ENCODE results near the gene DALRD3. TPM values are rescaled to one million over a fixed set of nuclear protein-coding genes. Genes with fewer than 3 reads are reported as not detected.

The DALRD3 gene
- total RNA-seq, 1 donor from 2014 or later = 45.5 TPM

DNA sequence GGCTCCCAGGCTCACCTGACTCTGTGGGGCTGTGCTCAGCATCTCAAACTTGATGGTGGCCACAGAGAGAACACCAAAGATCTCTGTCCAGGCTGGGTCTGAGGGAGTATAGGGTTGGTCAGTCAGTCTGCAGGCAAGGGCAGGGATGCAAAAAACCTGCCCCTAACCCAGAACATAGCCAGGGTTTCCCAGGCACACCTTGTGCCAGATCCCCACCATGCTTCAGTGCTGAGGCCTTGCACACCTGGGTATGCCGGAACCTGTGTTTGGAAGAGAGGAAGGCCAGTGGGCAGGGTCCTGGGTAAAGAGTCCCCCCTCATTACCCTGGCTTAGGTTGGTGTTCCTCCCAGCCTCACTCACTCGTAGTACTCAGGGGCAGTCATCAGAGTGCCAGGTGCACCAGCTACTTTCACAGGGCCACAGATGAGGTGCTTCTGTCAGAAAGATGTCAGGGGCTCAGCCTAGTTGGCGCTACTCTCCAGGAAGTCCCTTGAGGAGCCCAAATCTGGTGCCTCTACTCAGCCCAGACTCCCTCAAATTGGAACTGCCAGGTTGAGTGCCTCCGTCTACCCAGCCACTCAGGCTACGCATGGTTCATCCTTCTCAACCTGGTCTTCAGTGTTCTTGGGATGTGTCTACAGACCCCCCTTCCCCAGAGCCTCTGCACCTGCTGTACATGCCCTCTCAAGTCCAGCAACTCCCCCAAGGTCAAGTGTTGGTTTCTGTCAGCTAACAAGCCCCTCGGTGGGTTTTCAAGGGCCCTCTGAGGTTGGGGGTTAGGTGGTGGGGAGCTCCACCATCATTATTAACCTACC is 1.8 kb downstream of the DALRD3 start:
- Mint-ChIP-seq H3K4me3 (ENCODE audit: low read depth) (peak overlapping the region; percentile 94), H3K27me3 (no peaks in the 10 kb centered on the region), H3K4me1 (ENCODE audit: low read depth) (peaks cover 16% of the 10 kb centered on the region), H3K9me3 (ENCODE audit: low read depth) (no peaks in the 10 kb centered on the region), H3K27ac (no peak overlapping the region), H3K36me3 (ENCODE audit: insufficient read depth) (peaks cover 16% of the 10 kb centered on the region)
- DNase-seq (ENCODE audit: low spot score, unreplicated experiment) = no peak
- TF ChIP-seq, protein P1, sequence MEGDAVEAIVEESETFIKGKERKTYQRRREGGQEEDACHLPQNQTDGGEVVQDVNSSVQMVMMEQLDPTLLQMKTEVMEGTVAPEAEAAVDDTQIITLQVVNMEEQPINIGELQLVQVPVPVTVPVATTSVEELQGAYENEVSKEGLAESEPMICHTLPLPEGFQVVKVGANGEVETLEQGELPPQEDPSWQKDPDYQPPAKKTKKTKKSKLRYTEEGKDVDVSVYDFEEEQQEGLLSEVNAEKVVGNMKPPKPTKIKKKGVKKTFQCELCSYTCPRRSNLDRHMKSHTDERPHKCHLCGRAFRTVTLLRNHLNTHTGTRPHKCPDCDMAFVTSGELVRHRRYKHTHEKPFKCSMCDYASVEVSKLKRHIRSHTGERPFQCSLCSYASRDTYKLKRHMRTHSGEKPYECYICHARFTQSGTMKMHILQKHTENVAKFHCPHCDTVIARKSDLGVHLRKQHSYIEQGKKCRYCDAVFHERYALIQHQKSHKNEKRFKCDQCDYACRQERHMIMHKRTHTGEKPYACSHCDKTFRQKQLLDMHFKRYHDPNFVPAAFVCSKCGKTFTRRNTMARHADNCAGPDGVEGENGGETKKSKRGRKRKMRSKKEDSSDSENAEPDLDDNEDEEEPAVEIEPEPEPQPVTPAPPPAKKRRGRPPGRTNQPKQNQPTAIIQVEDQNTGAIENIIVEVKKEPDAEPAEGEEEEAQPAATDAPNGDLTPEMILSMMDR (IDR thresholded peaks at IDR 0.05; ENCODE audit: unreplicated experiment) = no peak

DNA sequence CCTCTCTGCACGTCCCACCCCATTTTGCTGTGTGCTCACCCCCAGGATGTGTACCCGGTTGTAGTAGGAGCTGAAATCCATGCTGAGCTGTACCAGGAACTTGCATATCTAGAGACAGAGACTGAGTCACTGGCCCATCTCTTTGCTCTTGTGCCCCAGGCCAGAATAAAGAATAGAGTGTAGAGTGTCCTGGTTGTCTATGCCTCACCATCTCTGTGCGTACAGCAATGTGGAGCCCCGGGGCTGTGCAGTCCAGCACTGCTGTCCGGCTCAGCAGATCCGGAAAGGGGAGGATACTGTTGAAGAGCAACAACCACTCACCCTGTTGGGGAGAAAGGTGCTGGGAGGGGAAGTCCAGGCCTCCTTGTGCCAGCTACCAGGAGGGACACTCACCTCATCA is 2.6 kb downstream of the DALRD3 start:
- peaks cover 21% of the 10 kb centered on the region for H3K36me3 Mint-ChIP-seq (ENCODE audit: insufficient read depth)
- no peak for DNase-seq (ENCODE audit: low spot score, unreplicated experiment)
- H3K27me3 Mint-ChIP-seq = no peaks in the 10 kb centered on the region
- TF ChIP-seq, protein P1 (IDR thresholded peaks at IDR 0.05; ENCODE audit: unreplicated experiment) = no peak
- no peak overlapping the region for H3K27ac Mint-ChIP-seq
- H3K4me3 Mint-ChIP-seq (ENCODE audit: low read depth) = no peak overlapping the region
- no peaks in the 10 kb centered on the region for H3K9me3 Mint-ChIP-seq (ENCODE audit: low read depth)
- peaks cover 16% of the 10 kb centered on the region for H3K4me1 Mint-ChIP-seq (ENCODE audit: low read depth)

DNA sequence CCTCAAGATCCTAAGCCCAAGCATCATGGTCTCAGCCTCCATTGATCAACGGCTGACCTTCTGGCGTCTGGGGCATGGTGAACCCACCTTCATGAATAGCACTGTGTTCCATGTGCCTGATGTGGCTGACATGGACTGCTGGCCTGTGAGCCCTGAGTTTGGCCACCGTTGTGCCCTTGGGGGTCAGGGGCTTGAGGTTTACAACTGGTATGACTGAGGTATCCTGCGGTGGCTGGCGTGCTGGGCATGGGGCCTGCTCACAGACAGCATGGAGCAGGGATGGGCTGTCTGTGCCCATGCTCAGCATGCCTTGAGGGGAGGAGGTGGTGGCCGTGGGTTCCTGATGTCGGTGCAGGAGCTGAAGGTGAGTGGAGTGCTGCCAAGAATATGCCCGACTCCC is 3.3 kb downstream of the DALRD3 start:
- Mint-ChIP-seq H3K27ac (no peak overlapping the region), H3K9me3 (ENCODE audit: low read depth) (no peaks in the 10 kb centered on the region), H3K27me3 (no peaks in the 10 kb centered on the region), H3K36me3 (ENCODE audit: insufficient read depth) (peaks cover 21% of the 10 kb centered on the region), H3K4me1 (ENCODE audit: low read depth) (peaks cover 12% of the 10 kb centered on the region), H3K4me3 (ENCODE audit: low read depth) (peak overlapping the region; percentile 42)
- TF ChIP-seq, protein P1 (IDR thresholded peaks at IDR 0.05; ENCODE audit: unreplicated experiment) = no peak
- DNase-seq (ENCODE audit: low spot score, unreplicated experiment) = no peak

DNA sequence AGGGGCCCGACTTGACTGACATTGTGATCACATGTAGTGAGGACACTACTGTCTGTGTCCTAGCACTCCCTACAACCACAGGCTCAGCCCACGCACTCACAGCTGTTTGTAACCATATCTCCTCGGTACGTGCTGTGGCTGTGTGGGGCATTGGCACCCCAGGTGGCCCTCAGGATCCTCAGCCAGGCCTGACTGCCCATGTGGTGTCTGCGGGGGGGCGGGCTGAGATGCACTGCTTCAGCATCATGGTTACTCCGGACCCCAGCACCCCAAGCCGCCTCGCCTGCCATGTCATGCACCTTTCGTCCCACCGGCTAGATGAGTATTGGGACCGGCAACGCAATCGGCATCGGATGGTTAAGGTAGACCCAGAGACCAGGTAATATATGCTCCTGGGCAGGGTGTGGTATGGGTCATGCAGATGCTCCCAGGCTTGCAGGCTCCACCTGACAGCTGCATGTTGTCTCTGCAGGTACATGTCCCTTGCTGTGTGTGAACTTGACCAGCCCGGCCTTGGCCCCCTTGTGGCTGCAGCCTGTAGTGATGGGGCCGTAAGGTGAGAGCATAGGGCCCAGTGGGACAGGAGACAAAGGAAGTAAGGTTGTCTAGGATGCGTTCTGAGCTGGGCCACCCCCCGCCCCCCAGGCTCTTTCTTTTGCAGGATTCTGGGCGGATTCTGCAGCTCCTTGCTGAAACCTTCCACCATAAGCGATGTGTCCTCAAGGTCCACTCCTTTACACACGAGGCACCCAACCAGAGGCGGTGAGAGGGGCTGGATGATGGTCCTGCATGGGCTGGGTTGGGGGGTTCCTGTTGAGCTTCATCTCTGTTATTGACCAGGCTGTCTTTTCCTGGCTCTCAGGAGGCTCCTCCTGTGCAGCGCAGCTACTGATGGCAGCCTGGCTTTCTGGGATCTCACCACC is 4.4 kb downstream of the DALRD3 start:
- TF ChIP-seq, protein P1 (IDR thresholded peaks at IDR 0.05; ENCODE audit: unreplicated experiment) = peak; percentile 68
- Mint-ChIP-seq H3K9me3 (ENCODE audit: low read depth) (no peaks in the 10 kb centered on the region), H3K4me3 (ENCODE audit: low read depth) (no peak overlapping the region), H3K27me3 (no peaks in the 10 kb centered on the region), H3K36me3 (ENCODE audit: insufficient read depth) (peaks cover 24% of the 10 kb centered on the region), H3K4me1 (ENCODE audit: low read depth) (peaks cover 9% of the 10 kb centered on the region), H3K27ac (no peak overlapping the region)
- DNase-seq (ENCODE audit: low spot score, unreplicated experiment) = peak; percentile 56

DNA sequence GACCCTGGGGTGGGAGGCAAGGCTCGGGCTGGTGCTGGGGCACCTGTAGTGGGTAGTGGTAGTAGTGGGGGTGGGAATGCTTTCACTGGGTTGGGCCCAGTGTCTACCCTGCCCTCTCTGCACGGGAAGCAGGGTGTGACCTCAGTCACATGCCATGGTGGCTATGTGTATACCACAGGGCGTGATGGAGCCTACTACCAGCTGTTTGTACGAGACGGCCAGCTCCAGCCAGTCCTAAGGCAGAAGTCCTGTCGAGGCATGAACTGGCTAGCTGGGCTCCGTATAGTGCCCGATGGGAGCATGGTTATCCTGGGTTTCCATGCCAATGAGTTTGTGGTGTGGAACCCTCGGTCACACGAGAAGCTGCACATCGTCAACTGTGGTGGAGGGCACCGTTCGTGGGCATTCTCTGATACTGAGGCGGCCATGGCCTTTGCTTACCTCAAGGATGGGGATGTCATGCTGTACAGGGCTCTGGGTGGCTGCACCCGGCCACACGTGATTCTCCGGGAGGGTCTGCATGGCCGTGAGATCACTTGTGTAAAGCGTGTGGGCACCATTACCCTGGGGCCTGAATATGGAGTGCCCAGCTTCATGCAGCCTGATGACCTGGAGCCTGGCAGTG is 5.2 kb downstream of the DALRD3 start:
- Mint-ChIP-seq H3K27me3 (no peaks in the 10 kb centered on the region), H3K9me3 (ENCODE audit: low read depth) (no peaks in the 10 kb centered on the region), H3K4me3 (ENCODE audit: low read depth) (no peak overlapping the region), H3K4me1 (ENCODE audit: low read depth) (peaks cover 9% of the 10 kb centered on the region), H3K27ac (no peak overlapping the region), H3K36me3 (ENCODE audit: insufficient read depth) (peaks cover 27% of the 10 kb centered on the region)
- TF ChIP-seq, protein P1 (IDR thresholded peaks at IDR 0.05; ENCODE audit: unreplicated experiment) = no peak
- no peak for DNase-seq (ENCODE audit: low spot score, unreplicated experiment)

Measured in progenitor cell of endocrine pancreas (in vitro differentiated cells).